ENCODE results near the gene C6orf141.

Gene C6orf141

GRCh38 chr6:49540614-49541013 is 9.9 kb upstream of the C6orf141 start:
- DNase-seq = no peak

GRCh38 chr6:49541210-49541724 is 9.2 kb upstream of the C6orf141 start:
- DNase-seq = peak; percentile 26

GRCh38 chr6:49541936-49542335 is 8.5 kb upstream of the C6orf141 start:
- DNase-seq = peak; percentile 24

GRCh38 chr6:49543087-49543858 is 7.2 kb upstream of the C6orf141 start:
- no peak for DNase-seq

- no peak for DNase-seq
Measured at GRCh38 chr6:49546331-49546730, 4.1 kb upstream of the C6orf141 start.

- no peak for DNase-seq
Measured at GRCh38 chr6:49548613-49549304, 1.7 kb upstream of the C6orf141 start.

GRCh38 chr6:49549691-49550491 is 577 bp upstream of the C6orf141 start:
- no peak for DNase-seq

- DNase-seq = peak; percentile 8
Measured at GRCh38 chr6:49551078-49551865, 804 bp downstream of the C6orf141 start.

GRCh38 chr6:49551866-49552129 is 1.3 kb downstream of the C6orf141 start:
- DNase-seq = no peak

GRCh38 chr6:49552596-49552995 is 2.1 kb downstream of the C6orf141 start:
- no peak for DNase-seq

- DNase-seq = no peak
Measured at GRCh38 chr6:49553384-49553783, 2.9 kb downstream of the C6orf141 start.

- no peak for DNase-seq
Measured at GRCh38 chr6:49555951-49556350, 5.5 kb downstream of the C6orf141 start.

GRCh38 chr6:49556429-49556837 is 6.0 kb downstream of the C6orf141 start:
- DNase-seq = peak; percentile 81

GRCh38 chr6:49557177-49557576 is 6.7 kb downstream of the C6orf141 start:
- no peak for DNase-seq

GRCh38 chr6:49558238-49558637 is 7.8 kb downstream of the C6orf141 start:
- DNase-seq = no peak

- DNase-seq = no peak
Measured at GRCh38 chr6:49563006-49563886, 12.8 kb downstream of the C6orf141 start.

GRCh38 chr6:49564552-49564951 is 14.1 kb downstream of the C6orf141 start:
- DNase-seq = no peak

- no peak for DNase-seq
Measured at GRCh38 chr6:49565261-49565660, 14.8 kb downstream of the C6orf141 start.

- no peak for DNase-seq
Measured at GRCh38 chr6:49565855-49566254, 15.4 kb downstream of the C6orf141 start.

GRCh38 chr6:49570474-49571079 is 20.1 kb downstream of the C6orf141 start:
- DNase-seq = no peak

GRCh38 chr6:49576618-49577017 is 26.1 kb downstream of the C6orf141 start:
- no peak for DNase-seq

All from NCI-H1436 (cell line).